GM13977 (cell line): ENCODE results near the gene TPO.

Experiments used
- DNase-seq: peaks from one replicate; pipeline ENCODE4 v3.0.0; 2012; ENCODE audit warnings: low spot score
- CTCF ChIP-seq: IDR thresholded peaks from 2 replicates; pipeline ENCODE4 v1.5.1; 2012; ENCODE audit warnings: mild to moderate bottlenecking, control low read depth; ENCODE audit not compliant: insufficient read depth; ENCODE audit errors: extremely low read depth, missing control alignments
- in situ Hi-C: fragments of 300-500 bp; cut with MboI; formaldehyde crosslinking; loops from one replicate; pipeline ENCODE4 v1.12.0; 2022; ENCODE audit warnings: low sequenced_read_pairs, low pct_unique_long_range_greater_than_20kb, mixed read lengths, inconsistent platforms; ENCODE audit not compliant: unreplicated experiment

The TPO gene

GRCh38 chr2:1521878-1522830 lies 108.9 kb downstream of the TPO start:
- DNase-seq: no peak
- in situ Hi-C loops: no loop called here
- TF ChIP-seq CTCF: no peak

DNA sequence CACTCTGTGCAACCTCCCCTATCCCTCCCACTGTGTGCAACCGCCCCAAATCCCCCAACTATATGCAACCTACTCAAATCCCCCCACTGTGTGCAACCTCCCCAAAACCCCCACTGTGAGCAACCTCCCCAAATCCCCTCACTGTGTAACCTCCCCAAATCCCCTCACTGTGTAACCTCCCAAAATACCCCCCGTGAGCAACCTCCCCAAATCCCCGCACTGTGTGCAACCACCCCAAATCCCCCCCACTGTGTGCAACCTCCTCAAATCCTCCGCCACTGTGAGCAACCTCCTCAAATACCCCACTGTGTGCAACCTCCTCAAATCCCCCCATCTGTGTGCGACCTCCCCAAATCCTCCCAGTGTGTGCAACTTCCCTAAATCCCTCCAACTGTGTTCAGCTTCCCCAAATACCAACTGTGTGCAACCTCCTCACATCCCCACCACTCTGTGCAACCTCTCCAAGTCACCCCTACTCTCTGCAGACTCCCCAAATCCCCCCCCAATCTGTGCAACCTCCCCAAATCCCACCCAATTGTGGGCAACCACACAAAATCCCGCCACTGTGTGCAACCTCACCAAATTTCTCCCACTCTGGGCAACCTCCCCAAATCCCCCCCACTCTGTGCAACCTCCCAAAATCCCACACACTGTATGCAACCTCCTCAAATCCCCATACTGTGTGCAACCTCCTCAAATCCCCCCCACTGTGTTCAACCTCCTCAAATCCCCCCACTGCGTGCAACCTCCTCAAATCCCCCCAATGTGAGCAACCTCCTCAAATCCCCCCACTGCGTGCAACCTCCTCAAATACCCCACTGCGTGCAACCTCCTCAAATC lies 114.1 kb downstream of the TPO start:
- in situ Hi-C loops: loop anchor here (25.0 kb wide), 1 partner anchor 815 kb away; no protein-coding TSS in a partner anchor
- TF ChIP-seq CTCF: no peak
- DNase-seq: no peak

DNA sequence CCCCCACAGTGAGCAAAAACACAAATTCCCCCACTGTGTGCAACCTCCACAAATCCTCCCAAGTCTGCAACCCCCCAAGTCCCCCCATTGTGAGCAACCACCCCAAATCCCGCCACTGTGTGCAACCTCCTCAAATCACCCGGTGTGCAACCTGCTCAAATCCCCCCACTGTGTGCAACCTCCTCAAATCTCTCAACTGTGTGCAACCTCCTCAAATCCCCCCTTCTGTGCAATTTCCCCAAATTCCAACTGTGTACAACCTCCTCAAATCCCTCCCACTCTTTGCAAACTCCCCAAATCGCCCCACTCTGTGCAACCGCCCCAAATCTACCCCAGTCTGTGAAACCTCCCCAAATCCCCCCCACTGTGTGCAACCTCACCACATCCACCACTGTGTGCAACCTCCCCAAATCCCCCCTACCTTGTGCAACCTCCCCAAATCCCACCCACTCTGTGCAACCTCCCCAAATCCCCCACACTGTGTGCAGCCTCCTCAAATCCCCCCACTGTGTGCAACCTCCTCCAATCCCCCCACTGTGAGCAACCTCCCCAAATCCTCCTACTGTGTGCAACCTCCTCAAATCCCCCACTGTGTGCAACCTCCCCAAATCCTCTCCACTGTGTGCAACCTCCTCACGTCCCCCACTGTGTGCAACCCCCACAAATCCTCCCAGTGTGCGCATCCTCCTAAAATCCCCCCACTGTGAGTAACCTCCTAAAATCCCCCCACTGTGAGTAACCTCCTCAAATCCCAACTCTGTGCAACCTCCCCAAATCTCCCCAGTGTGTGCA lies 115.2 kb downstream of the TPO start:
- DNase-seq: no peak
- in situ Hi-C loops: loop anchor here (25.0 kb wide), 1 partner anchor 816 kb away; no protein-coding TSS in a partner anchor
- TF ChIP-seq CTCF: no peak

DNA sequence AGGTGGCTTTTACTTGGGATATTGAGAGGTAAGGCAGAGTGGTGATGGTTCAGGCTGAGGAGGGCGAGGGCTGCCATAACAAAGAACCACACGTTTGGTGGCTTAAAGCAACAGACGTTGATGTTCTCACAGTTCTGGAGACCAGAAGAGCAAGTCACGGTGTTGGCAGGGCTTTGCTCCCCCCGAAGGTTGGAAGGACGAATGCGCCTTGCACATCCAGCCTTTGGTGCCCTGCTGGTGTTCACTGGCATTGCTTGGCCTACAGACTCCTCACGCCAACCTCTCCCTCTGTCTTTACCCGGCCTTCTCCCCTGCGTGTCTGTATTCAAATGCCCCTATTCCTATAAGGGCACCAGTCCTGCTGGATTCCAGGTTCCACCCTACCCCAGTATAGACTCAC lies 125.4 kb downstream of the TPO start:
- DNase-seq: no peak
- TF ChIP-seq CTCF: no peak
- in situ Hi-C loops: loop anchor here (25.0 kb wide), 1 partner anchor 826 kb away; no protein-coding TSS in a partner anchor

DNA sequence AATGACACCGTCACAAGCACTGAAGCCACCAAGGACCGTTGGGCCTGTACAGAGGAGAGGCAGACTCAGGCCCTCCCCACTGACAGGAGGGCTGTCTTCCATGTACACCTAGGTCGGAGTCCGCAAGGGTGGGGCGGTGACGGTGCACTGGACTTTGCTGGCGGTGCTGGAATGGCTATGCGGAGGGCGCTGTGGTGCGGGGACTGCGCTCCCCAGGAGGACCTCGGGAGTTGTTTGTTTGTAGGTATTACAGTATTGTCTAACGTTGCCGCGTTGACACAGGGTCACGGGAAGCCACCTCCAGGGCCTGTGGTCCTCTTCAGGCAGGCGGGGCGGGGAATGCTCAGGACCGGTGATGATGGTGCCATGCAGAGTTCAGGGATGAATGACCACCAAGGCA lies 126.2 kb downstream of the TPO start:
- no peak for TF ChIP-seq CTCF
- in situ Hi-C loops: loop anchor here (25.0 kb wide), 1 partner anchor 827 kb away; no protein-coding TSS in a partner anchor
- DNase-seq: no peak

DNA sequence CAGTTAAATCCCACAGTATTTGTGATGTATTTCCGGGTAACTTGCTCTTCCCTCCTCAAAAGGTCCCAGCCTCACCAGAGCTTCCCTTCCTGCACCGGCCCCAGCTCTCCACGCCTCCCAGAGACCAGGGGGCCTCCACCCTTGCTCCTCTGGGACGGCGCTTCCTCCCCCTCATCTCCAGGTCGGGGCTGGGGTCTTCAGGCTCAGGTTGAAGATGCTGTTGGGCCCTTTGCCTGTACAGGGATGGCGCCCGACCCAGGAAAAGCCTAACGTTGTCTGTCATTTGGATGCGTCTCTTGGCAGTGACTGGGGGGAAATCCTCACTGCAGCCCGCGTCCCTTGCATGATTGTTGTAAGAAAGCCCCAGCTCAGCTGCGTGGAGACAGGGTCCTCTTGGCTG lies 126.7 kb downstream of the TPO start:
- no peak for DNase-seq
- in situ Hi-C loops: loop anchor here (25.0 kb wide), 1 partner anchor 828 kb away; no protein-coding TSS in a partner anchor
- TF ChIP-seq CTCF: no peak
